Spinal cord (tissue), 10 donors: ENCODE results near the gene AKAP5. TPM values are rescaled to one million over a fixed set of nuclear protein-coding genes. Genes with fewer than 3 reads are reported as not detected.
A peak's percentile ranks its signal among the peaks of the same experiment; 100 is the strongest.

ENCODE experiments used
- DNase-seq, 6 donors: peaks; one replicate each; pipeline versions ENCODE4 v3.0.0 to v3.0.0-alpha.2; 2013 to 2015; ENCODE audit warnings: low spot score in 6 of 6, low read depth in 4 of 6
- H3K27ac ChIP-seq: one replicate; pipeline ENCODE4 v1.5.1; 2013; ENCODE audit warnings: low read depth, low read length, control low read depth
- H3K27me3 ChIP-seq: one replicate; pipeline ENCODE4 v1.6.1; 2013; ENCODE audit warnings: low read length; ENCODE audit not compliant: control insufficient read depth, insufficient read depth
- H3K36me3 ChIP-seq: one replicate; pipeline ENCODE4 v1.6.1; 2013; ENCODE audit warnings: low read length; ENCODE audit not compliant: control insufficient read depth, insufficient read depth
- H3K4me1 ChIP-seq: one replicate; pipeline ENCODE4 v1.6.1; 2013; ENCODE audit warnings: low read length; ENCODE audit not compliant: control insufficient read depth, insufficient read depth
- H3K4me3 ChIP-seq: one replicate; pipeline ENCODE4 v1.5.1; 2013; ENCODE audit warnings: low read depth, low read length, control low read depth
- H3K9me3 ChIP-seq: one replicate; pipeline ENCODE4 v1.6.1; 2013; ENCODE audit warnings: low read length; ENCODE audit not compliant: control insufficient read depth, insufficient read depth
- WGBS: methylation state at CpG from one replicate; pipeline ENCODE4 v1.1.5; 2013; ENCODE audit warnings: missing lambda C conversion rate; ENCODE audit not compliant: insufficient coverage; 5-methylcytosine and 5-hydroxymethylcytosine counted together
- polyA plus RNA-seq, 2 donors: library from polyadenylated mRNA; unstranded; fragments of 120-200 nt; gene quantifications; one replicate each; pipeline ENCODE4 v1.2.1, GENCODE V29; 2013; ENCODE audit not compliant: insufficient read length in 2 of 2
- total RNA-seq, 2 donors: library from RNA; depleted of rRNA in 1 of 2; stranded (reverse); fragments of 120-200 nt in 1 of 2; fragments of >200 nt in 1 of 2; gene quantifications; one replicate each; pipeline versions ENCODE4 v1.2.3 to v1.2.4, GENCODE V29; 2013 to 2014
- donor health status: healthy.

The AKAP5 gene
- total and polyA plus RNA-seq, 4 donors = 3.0 to 10.7 (median 7.4) TPM

- H3K27me3 ChIP-seq = no peaks in the 10 kb centered on the region
- H3K27ac ChIP-seq = no peak overlapping the region
- DNase-seq = peak in 3 of 6 donors; percentile 19 to 86 (median 59)
- peaks cover 4% of the 10 kb centered on the region for H3K4me1 ChIP-seq
- H3K4me3 ChIP-seq = no peak overlapping the region
- H3K9me3 ChIP-seq = no peaks in the 10 kb centered on the region
- 7% methylated on average over 2 of the region's 6 CpGs for WGBS
- peaks cover 33% of the 10 kb centered on the region for H3K36me3 ChIP-seq
Observed at GRCh38 chr14:64423987-64424386, 41.3 kb upstream of the AKAP5 start.

- Histone ChIP-seq H3K27ac (no peak overlapping the region), H3K4me3 (no peak overlapping the region), H3K27me3 (no peaks in the 10 kb centered on the region), H3K9me3 (no peaks in the 10 kb centered on the region), H3K4me1 (no peaks in the 10 kb centered on the region), H3K36me3 (peaks cover 36% of the 10 kb centered on the region)
- DNase-seq = no peak
- 100% methylated on average over 2 of the region's 3 CpGs for WGBS
Observed at GRCh38 chr14:64434528-64434927, 30.8 kb upstream of the AKAP5 start.

- H3K4me1 ChIP-seq = peaks cover 8% of the 10 kb centered on the region
- no peaks in the 10 kb centered on the region for H3K9me3 ChIP-seq
- DNase-seq = no peak
- H3K27ac ChIP-seq = no peak overlapping the region
- no peak overlapping the region for H3K4me3 ChIP-seq
- peaks cover 36% of the 10 kb centered on the region for H3K36me3 ChIP-seq
- no CpG with 5 or more reads among the region's 3 CpGs for WGBS
- no peaks in the 10 kb centered on the region for H3K27me3 ChIP-seq
Observed at GRCh38 chr14:64438181-64438841, 27.0 kb upstream of the AKAP5 start.

- peaks cover 37% of the 10 kb centered on the region for H3K36me3 ChIP-seq
- 94% methylated on average over 3 of the region's 6 CpGs for WGBS
- no peak for DNase-seq
- peaks cover 8% of the 10 kb centered on the region for H3K4me1 ChIP-seq
- H3K9me3 ChIP-seq = no peaks in the 10 kb centered on the region
- H3K4me3 ChIP-seq = no peak overlapping the region
- H3K27me3 ChIP-seq = no peaks in the 10 kb centered on the region
- H3K27ac ChIP-seq = no peak overlapping the region
Observed at GRCh38 chr14:64439141-64439540, 26.2 kb upstream of the AKAP5 start.

GRCh38 chr14:64440494-64440893 lies 24.8 kb upstream of the AKAP5 start:
- H3K4me3 ChIP-seq = no peak overlapping the region
- no CpG with 5 or more reads among the region's 3 CpGs for WGBS
- peaks cover 8% of the 10 kb centered on the region for H3K4me1 ChIP-seq
- no peaks in the 10 kb centered on the region for H3K27me3 ChIP-seq
- peaks cover 39% of the 10 kb centered on the region for H3K36me3 ChIP-seq
- no peak for DNase-seq
- no peak overlapping the region for H3K27ac ChIP-seq
- H3K9me3 ChIP-seq = no peaks in the 10 kb centered on the region

GRCh38 chr14:64442300-64442988 lies 22.9 kb upstream of the AKAP5 start:
- H3K9me3 ChIP-seq = no peaks in the 10 kb centered on the region
- no peak overlapping the region for H3K27ac ChIP-seq
- H3K27me3 ChIP-seq = no peaks in the 10 kb centered on the region
- peak in 1 of 6 donors; percentile 17 for DNase-seq
- peaks cover 44% of the 10 kb centered on the region for H3K36me3 ChIP-seq
- peaks cover 8% of the 10 kb centered on the region for H3K4me1 ChIP-seq
- 68% methylated on average over 16 of the region's 17 CpGs for WGBS
- H3K4me3 ChIP-seq = no peak overlapping the region

GRCh38 chr14:64444140-64444539 lies 21.2 kb upstream of the AKAP5 start:
- Histone ChIP-seq H3K27ac (no peak overlapping the region), H3K36me3 (peaks cover 43% of the 10 kb centered on the region), H3K9me3 (no peaks in the 10 kb centered on the region), H3K27me3 (no peaks in the 10 kb centered on the region), H3K4me3 (no peak overlapping the region), H3K4me1 (peaks cover 8% of the 10 kb centered on the region)
- 94% methylated on average over 11 of the region's 11 CpGs for WGBS
- DNase-seq = no peak

GRCh38 chr14:64444984-64445845 lies 20.1 kb upstream of the AKAP5 start:
- peak in 1 of 6 donors; percentile 26 for DNase-seq
- H3K4me1 ChIP-seq = peaks cover 8% of the 10 kb centered on the region
- no peaks in the 10 kb centered on the region for H3K27me3 ChIP-seq
- H3K4me3 ChIP-seq = no peak overlapping the region
- no CpG with 5 or more reads among the region's 7 CpGs for WGBS
- no peak overlapping the region for H3K27ac ChIP-seq
- H3K36me3 ChIP-seq = peaks cover 46% of the 10 kb centered on the region
- no peaks in the 10 kb centered on the region for H3K9me3 ChIP-seq

GRCh38 chr14:64447876-64448670 lies 17.2 kb upstream of the AKAP5 start:
- Histone ChIP-seq H3K36me3 (peaks cover 31% of the 10 kb centered on the region), H3K27me3 (no peaks in the 10 kb centered on the region), H3K4me1 (no peaks in the 10 kb centered on the region), H3K9me3 (no peaks in the 10 kb centered on the region), H3K27ac (no peak overlapping the region), H3K4me3 (no peak overlapping the region)
- DNase-seq = no peak
- 77% methylated on average over 4 of the region's 5 CpGs for WGBS
